HG03159 (cell line): ENCODE results near the gene KPNB1.
A peak's percentile ranks its signal among the peaks of the same experiment; 100 is the strongest.

Source experiments
- ATAC-seq: cut with Tn5 transposase; IDR thresholded peaks from one replicate; pipeline ENCODE4 v1.9.1; 2021; ENCODE audit warnings: mild to moderate bottlenecking, moderate library complexity; ENCODE audit not compliant: unreplicated experiment

The KPNB1 gene

GRCh38 chr17:47649153-47649971, at the start of gene KPNB1:
Gene KPNB1 (plus strand): TSS chr17:47649919. CDS start chr17:47650245, 326 bp downstream.
- peak; percentile 77 for ATAC-seq

DNA sequence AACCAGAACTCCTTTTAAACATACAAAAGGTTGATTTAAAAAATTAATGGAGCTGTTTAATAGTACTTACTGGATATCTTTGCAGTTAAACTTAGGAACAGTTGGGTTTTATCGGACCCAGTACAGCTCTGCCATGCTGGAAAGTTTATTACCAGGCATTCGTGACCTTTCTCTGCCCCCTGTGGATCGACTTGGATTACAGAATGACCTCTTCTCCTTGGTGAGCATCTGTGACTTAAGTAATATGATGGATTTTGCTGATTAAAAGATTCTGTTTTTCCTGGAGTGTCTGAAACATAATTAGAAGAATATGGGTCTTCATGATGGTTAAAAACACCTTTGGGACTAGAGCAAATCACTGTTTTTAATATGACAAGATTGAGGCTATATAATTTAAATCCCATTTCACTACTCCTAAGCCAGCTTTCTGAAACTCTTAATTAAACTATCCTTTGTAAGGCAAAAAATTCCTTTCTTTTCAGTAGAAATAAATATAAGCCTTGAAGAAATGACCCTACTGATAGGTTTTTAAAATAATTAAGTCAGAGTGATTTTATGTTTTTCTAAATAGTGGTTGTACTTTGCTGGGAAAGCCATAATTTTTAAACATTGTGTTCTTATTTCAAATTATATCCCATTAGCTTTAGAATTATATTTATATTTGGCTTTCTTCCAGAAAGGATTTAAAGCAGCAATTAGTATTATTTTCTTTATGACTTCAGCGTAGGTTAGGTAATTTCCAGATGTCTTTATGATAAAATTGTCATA, 45.7 kb upstream of the KPNB1 start:
- no peak for ATAC-seq

GRCh38 chr17:47604598-47604927, 45.2 kb upstream of the KPNB1 start:
- no peak for ATAC-seq

DNA sequence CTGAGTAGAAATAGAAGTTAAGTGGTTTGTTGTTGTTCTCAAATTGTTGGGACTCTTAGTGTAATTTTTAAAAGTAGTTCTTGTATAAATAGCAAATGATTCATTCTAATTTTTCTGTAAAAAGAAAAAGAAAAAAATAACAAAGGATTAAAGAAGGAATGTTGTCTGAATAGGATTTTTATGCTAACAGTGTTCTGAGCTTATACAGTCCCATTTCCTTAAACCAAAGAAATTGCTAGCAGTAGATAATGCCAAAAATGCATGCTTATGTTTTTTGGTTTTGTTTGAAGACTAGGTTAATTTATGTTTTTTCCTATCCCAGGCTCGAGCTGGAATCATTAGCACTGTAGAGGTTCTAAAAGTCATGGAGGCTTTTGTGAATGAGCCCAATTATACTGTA, 44.7 kb upstream of the KPNB1 start:
- no peak for ATAC-seq

DNA sequence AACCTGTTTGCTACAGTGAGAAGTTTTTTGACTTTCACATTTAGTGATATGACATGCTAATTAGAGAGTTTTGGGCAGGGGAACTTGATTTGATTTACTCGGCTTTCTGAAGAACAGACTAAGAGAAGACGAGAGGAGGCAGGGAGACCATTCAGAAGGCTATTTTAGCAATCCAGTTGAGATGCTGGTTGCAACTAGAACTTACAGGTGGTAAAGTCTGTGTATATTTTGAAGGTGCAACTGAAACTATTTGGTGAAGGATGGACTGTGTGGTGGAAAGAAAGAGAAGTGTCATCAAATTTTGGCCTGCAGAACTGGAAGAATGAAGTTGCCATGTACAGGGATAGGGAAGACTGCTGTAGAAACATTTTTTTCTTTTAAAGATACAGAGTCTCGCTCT, 42.2 kb upstream of the KPNB1 start:
- no peak for ATAC-seq

GRCh38 chr17:47611372-47612350, 38.1 kb upstream of the KPNB1 start:
- ATAC-seq, result no peak

GRCh38 chr17:47615766-47616424, 33.8 kb upstream of the KPNB1 start:
- no peak for ATAC-seq

DNA sequence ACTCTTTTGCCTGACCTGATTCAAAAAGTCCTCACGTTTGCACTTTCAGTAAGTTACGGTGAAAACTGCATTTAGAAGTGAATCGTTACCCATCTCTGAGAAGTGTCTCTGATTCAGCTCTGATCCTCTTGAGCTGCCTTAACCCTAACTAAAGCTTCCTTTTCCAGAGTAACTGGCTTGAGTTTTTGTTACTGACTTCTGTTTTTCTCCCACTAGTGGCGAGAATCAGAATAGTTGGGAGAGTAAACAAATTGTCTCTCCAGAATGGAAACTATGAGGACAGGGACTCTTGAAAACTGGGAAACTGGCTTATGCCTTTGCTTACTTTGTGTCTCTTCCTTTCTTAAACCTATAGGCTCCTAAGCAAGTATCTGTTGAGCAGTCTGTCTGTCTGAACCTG, 31.3 kb upstream of the KPNB1 start:
- ATAC-seq, result no peak

GRCh38 chr17:47620503-47621245, 29.0 kb upstream of the KPNB1 start:
- ATAC-seq, result no peak

GRCh38 chr17:47621293-47622179, 28.2 kb upstream of the KPNB1 start:
- ATAC-seq, result no peak

- ATAC-seq, result no peak
Measured at GRCh38 chr17:47622180-47622549, 27.6 kb upstream of the KPNB1 start.

GRCh38 chr17:47624727-47625068, 25.0 kb upstream of the KPNB1 start:
- no peak for ATAC-seq

DNA sequence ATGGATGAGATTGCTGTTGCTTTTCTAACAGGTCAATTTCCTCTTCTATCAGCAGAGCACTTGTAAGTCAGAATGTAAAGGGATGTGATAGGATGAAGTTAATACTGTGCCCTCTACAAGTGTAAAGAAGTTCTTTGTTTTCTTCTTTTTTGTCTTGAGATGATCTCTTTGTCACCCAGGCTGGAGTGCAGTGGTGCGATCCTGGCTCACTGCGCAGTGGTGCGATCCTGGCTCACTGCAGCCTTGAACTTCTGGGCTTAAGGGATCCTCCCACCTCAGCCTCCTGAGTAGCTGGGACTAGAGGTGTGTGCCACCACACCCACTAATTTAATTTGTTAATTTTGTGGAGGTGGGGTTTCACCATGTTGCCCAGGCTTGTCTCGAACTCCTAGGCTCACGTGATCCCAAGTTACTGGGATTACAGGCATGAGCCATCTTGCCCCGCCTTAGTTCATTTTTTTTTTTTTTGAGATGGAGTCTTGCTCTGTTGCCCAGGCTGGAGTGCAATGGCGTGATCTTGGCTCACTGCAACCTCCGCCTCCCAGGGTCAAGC, 21.6 kb upstream of the KPNB1 start:
- no peak for ATAC-seq

- ATAC-seq, result no peak
Measured at GRCh38 chr17:47629826-47630225, 19.9 kb upstream of the KPNB1 start.

- no peak for ATAC-seq
Measured at GRCh38 chr17:47630614-47631013, 19.1 kb upstream of the KPNB1 start.

GRCh38 chr17:47632991-47633390, 16.7 kb upstream of the KPNB1 start:
- no peak for ATAC-seq

GRCh38 chr17:47633996-47634395, 15.7 kb upstream of the KPNB1 start:
- ATAC-seq, result no peak

DNA sequence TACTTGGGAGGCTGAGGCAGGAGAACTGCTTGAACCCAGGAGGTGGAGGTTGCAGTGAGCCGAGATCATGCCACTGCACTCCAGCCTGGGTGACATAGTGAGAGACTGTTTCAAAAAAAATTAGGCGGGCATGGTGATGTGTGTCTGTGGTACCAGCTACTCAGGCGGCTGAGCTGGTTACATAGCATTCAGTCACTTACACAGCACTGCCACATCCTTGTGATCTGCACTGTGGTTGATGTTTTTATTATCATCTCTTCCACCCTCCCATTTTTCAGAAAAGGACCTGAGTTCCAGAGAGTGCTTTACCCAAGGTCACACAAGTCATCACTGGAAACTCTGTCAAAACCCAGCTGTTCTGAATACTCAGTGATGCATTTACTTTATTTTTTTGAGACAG, 14.8 kb upstream of the KPNB1 start:
- ATAC-seq, result no peak

GRCh38 chr17:47635734-47636133, 14.0 kb upstream of the KPNB1 start:
- no peak for ATAC-seq
